HepG2 (cell line): ENCODE results near the gene CNPY4. TPM values are rescaled to one million over a fixed set of nuclear protein-coding genes. Genes with fewer than 3 reads are reported as not detected.

Source experiments
- BCL3 ChIP-seq: sonication (generic); formaldehyde crosslinking; IDR thresholded peaks from 2 replicates; pipeline ENCODE4 v1.5.1; 2020; ENCODE audit warnings: mild to moderate bottlenecking, missing genetic modification reagents, moderate library complexity
- CENPX ChIP-seq: sonication (generic); formaldehyde crosslinking; IDR thresholded peaks from 2 replicates; pipeline ENCODE4 v1.9.0; 2021; ENCODE audit warnings: mild to moderate bottlenecking, missing genetic modification reagents, moderate library complexity
- GATAD2A ChIP-seq: IDR thresholded peaks from 2 replicates; pipeline ENCODE4 v1.6.1; 2016
- HOXA9 ChIP-seq: sonication (generic); formaldehyde crosslinking; IDR thresholded peaks from 2 replicates; pipeline ENCODE4 v1.8.1; 2022; ENCODE audit warnings: missing genetic modification reagents, mild to moderate bottlenecking, moderate library complexity, borderline replicate concordance
- MBNL3 ChIP-seq: fragments of 250-450 bp; sonication (Bioruptor Pico); conservative IDR thresholded peaks from 2 replicates; pipeline ENCODE4 v1.8.0; 2022; ENCODE audit warnings: mild to moderate bottlenecking, inconsistent platforms
- NFE2L1 ChIP-seq: sonication (generic); formaldehyde crosslinking; IDR thresholded peaks from 2 replicates; pipeline ENCODE4 v1.4.0; 2020; ENCODE audit warnings: missing genetic modification reagents, mild to moderate bottlenecking, borderline replicate concordance
- NPAS2 ChIP-seq: sonication (generic); formaldehyde crosslinking; IDR thresholded peaks from 2 replicates; pipeline ENCODE4 v1.8.0; 2022; ENCODE audit warnings: mild to moderate bottlenecking, missing genetic modification reagents, borderline replicate concordance
- TFE3 ChIP-seq: IDR thresholded peaks from 2 replicates; pipeline ENCODE4 v1.6.1; 2016
- THAP11 ChIP-seq: IDR thresholded peaks from 2 replicates; pipeline ENCODE4 v1.6.1; 2016; ENCODE audit warnings: missing biosample characterization, missing genetic modification reagents
- ZC3H13 ChIP-seq: sonication (generic); formaldehyde crosslinking; IDR thresholded peaks from 2 replicates; pipeline ENCODE4 v1.8.1; 2023; ENCODE audit warnings: mild to moderate bottlenecking, missing genetic modification reagents, moderate library complexity
- ZHX2 ChIP-seq, 2 experiments: sonication (generic) in 1 of 2; formaldehyde crosslinking in 1 of 2; IDR thresholded peaks; 2 replicates each; pipeline versions ENCODE4 v1.6.1 to v1.9.0; 2014 to 2022; ENCODE audit warnings: antibody characterized with exemption in 1 of 2, borderline replicate concordance in 1 of 2, inconsistent platforms in 1 of 2, low read depth in 1 of 2, missing genetic modification reagents in 1 of 2
- ZNF18 ChIP-seq: sonication (generic); formaldehyde crosslinking; IDR thresholded peaks from 2 replicates; pipeline ENCODE4 v1.8.0; 2022; ENCODE audit warnings: mild to moderate bottlenecking, missing genetic modification reagents; ENCODE audit not compliant: insufficient replicate concordance
- ZNF264 ChIP-seq: sonication (generic); formaldehyde crosslinking; IDR thresholded peaks from 2 replicates; pipeline ENCODE4 v1.4.0; 2020; ENCODE audit warnings: missing genetic modification reagents
- ZNF333 ChIP-seq: sonication (generic); formaldehyde crosslinking; IDR thresholded peaks from 2 replicates; pipeline ENCODE4 v1.4.0; 2020; ENCODE audit warnings: mild to moderate bottlenecking, missing genetic modification reagents, borderline replicate concordance
- ZNF350 ChIP-seq: sonication (generic); formaldehyde crosslinking; IDR thresholded peaks from 2 replicates; pipeline ENCODE4 v1.4.0; 2020; ENCODE audit warnings: mild to moderate bottlenecking, low read depth, missing genetic modification reagents, borderline replicate concordance
- ZNF543 ChIP-seq: sonication (generic); formaldehyde crosslinking; IDR thresholded peaks from 2 replicates; pipeline ENCODE4 v1.4.0; 2020; ENCODE audit warnings: mild to moderate bottlenecking, missing genetic modification reagents
- ZNF549 ChIP-seq: sonication (generic); formaldehyde crosslinking; IDR thresholded peaks from 2 replicates; pipeline ENCODE4 v1.5.0; 2020; ENCODE audit warnings: missing genetic modification reagents
- ZNF598 ChIP-seq: sonication (generic); formaldehyde crosslinking; IDR thresholded peaks from 2 replicates; pipeline ENCODE4 v1.5.1; 2020; ENCODE audit warnings: mild to moderate bottlenecking, missing genetic modification reagents, borderline replicate concordance
- ZNF773 ChIP-seq: sonication (generic); formaldehyde crosslinking; IDR thresholded peaks from 2 replicates; pipeline ENCODE4 v1.4.0; 2020; ENCODE audit warnings: missing genetic modification reagents, borderline replicate concordance
- polyA plus RNA-seq, 8 experiments: library from polyadenylated mRNA; depleted of rRNA in 3 of 8; stranded (reverse) in 7 of 8; unstranded in 1 of 8; fragments of >200 nt; fragmentation: Illumina TruSeq in 4 of 8; extraction: Trizol in 4 of 8; gene quantifications; 2 replicates each; pipeline versions ENCODE4 v1.2.1 to v1.2.3, GENCODE V29; 2011 to 2016; ENCODE audit warnings: low read depth in 4 of 8, missing spikeins in 1 of 8, mixed read lengths in 1 of 8; ENCODE audit not compliant: insufficient read depth in 1 of 8
- total RNA-seq, 5 experiments: library from RNA; depleted of rRNA; stranded (reverse); fragments of >200 nt; fragmentation: Illumina TruSeq; extraction: Trizol; gene quantifications; 2 replicates each; pipeline ENCODE4 v1.2.3, GENCODE V29; 2016; ENCODE audit warnings: low read depth in 1 of 5

CNPY4 gene
- total and polyA plus RNA-seq, 2 of the 13 experiments (the other 11 are each of a cell fraction or from before 2014, with no cell fraction given): 6.2 to 12.7 TPM

GRCh38 chr7:100119970-100120732 is 717 bp downstream of the CNPY4 start (continued):
- TF ChIP-seq ZHX2 (IDR thresholded peaks at IDR 0.05; ENCODE audit: low read depth) (no peak; the same call in 1 of the 2 replicates), ZHX2 (CRISPR knock-in tag; IDR thresholded peaks at IDR 0.05; ENCODE audit: borderline replicate concordance) (no peak), GATAD2A (CRISPR knock-in tag) (no peak), ZNF598 (no peak), ZNF18 (CRISPR knock-in tag) (peak; percentile 16), ZNF549 (CRISPR knock-in tag) (no peak), TFE3 (no peak), ZNF350 (CRISPR knock-in tag) (0 out of 2 replicates have a peak, but pooled peaks have one; percentile 21), ZNF543 (CRISPR knock-in tag) (no peak), CENPX (CRISPR knock-in tag) (no peak), MBNL3 (no peak), BCL3 (peak; percentile 9; the same call in 1 of the 2 replicates), ZNF264 (CRISPR knock-in tag) (no peak), ZC3H13 (no peak), NPAS2 (no peak), NFE2L1 (CRISPR knock-in tag) (no peak), HOXA9 (no peak), THAP11 (CRISPR knock-in tag) (peak; percentile 96), ZNF773 (CRISPR knock-in tag) (no peak), ZNF333 (CRISPR knock-in tag) (no peak)
